GM12892 (cell line): ENCODE results near the gene CARNS1.
A peak's percentile ranks its signal among the peaks of the same experiment; 100 is the strongest.

Experiments used
- POLR2A ChIP-seq: IDR thresholded peaks from 2 replicates; pipeline ENCODE4 v1.6.1; 2011; ENCODE audit warnings: low read depth, low read length, control low read depth
- POLR2AphosphoS5 ChIP-seq: IDR thresholded peaks from 2 replicates; pipeline ENCODE4 v1.6.1; 2011; ENCODE audit warnings: low read depth, low read length, control low read depth
- TAF1 ChIP-seq: IDR thresholded peaks from 2 replicates; pipeline ENCODE4 v1.6.1; 2011; ENCODE audit warnings: low read depth, mild to moderate bottlenecking, control low read depth, low read length, borderline replicate concordance

DNA sequence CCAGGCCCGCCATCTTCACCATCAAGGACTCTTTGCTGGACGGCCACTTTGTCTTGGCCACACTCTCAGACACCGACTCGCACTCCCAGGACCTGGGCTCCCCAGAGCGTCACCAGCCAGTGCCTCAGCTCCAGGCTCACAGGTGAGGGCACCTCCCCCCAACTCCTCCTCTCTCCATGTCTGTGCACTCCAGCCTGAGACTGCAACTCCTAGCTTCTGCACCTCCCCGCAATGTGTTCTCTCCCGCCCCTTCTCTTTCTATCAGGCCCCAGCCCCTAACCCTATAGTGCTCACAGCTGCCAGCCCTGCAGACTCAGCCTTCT is 19.3 kb upstream of the CARNS1 start:
- TF ChIP-seq TAF1 (no peak), POLR2A (0 out of 2 replicates have a peak, but pooled peaks have one; percentile 4), POLR2AphosphoS5 (no peak)
